Heart left ventricle (tissue), 13 donors: ENCODE measurements around the gene PTRH1.

Experiments
- POLR2A ChIP-seq, 2 donors: fragments of 450-650 bp; IDR thresholded peaks; one replicate each; pipeline ENCODE4 v1.6.1; 2017; ENCODE audit warnings: antibody characterized with exemption in 2 of 2, mild to moderate bottlenecking in 2 of 2, moderate library complexity in 2 of 2
- TF ChIP-seq, protein P1 (sequence below), 12 donors: fragments of 200-600 bp; sonication (generic) in 4 of 12; IDR thresholded peaks; one replicate each; pipeline versions ENCODE4 v1.5.0 to v1.8.0; 2018 to 2022; ENCODE audit warnings: antibody characterized with exemption in 12 of 12, mild to moderate bottlenecking in 5 of 12
- donor health status: ischemic (EF 13 %, LVEDD 7.1; RV severe dilation, severe dysfunction).
- donor health status: DM: no; HTN: yes; CAD: no.
- donor health status: DM: no; HTN: no; CAD: no.
- donor health status: ischemic (EF 25% LVEDD 6.9; RV normal size, moderate dysfunction).
- donor health status: ischemic (EF 25% LVEDD 5.7; RV mildly dilated, moderate dysfunction).
- donor health status: ischemic (EF 35%, LVEDD 5.7; RV mildly dilated, moderate dysfunction).
- donor health status: nonischemic (EF 11% LVEDD 7.7; RV severe dilation, severe dysfunction).
- donor health status: DM: yes; HTN: yes; CAD: no.
- donor health status: PGD.
- donor health status: ischemic (EF 29% LVEDD 5.4; RV normal size, mild dysfunction).
- donor health status: nonischemic (EF 23%, LVEDD 6.1; RV moderate dilation, normal function).

DNA sequence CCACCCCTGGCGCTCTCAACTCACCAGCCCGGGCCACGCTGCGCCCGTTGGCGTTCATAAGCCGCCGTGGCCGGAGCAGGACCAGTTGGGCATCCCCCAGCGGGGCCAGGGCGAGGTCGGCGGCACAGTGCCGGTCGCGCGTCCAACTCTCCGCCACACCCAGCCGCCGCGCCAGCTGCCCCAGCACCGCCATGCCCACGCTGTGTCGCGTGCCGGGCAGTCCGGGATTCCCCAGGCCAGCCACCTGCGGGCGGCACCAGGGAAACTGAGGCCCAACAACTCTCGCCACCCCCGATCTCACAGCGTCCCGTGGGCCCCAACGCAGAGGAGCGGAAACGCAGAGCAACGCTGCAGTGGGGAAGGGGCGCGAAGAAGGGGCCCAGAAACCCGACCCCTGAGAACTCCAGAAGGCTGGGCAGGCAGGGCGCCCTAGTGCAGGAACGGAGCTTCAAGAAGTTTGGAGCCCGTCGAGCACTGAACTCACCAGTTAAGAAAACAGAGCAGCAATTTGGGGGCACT is 453 bp downstream of the PTRH1 start:
- TF ChIP-seq, protein P1, sequence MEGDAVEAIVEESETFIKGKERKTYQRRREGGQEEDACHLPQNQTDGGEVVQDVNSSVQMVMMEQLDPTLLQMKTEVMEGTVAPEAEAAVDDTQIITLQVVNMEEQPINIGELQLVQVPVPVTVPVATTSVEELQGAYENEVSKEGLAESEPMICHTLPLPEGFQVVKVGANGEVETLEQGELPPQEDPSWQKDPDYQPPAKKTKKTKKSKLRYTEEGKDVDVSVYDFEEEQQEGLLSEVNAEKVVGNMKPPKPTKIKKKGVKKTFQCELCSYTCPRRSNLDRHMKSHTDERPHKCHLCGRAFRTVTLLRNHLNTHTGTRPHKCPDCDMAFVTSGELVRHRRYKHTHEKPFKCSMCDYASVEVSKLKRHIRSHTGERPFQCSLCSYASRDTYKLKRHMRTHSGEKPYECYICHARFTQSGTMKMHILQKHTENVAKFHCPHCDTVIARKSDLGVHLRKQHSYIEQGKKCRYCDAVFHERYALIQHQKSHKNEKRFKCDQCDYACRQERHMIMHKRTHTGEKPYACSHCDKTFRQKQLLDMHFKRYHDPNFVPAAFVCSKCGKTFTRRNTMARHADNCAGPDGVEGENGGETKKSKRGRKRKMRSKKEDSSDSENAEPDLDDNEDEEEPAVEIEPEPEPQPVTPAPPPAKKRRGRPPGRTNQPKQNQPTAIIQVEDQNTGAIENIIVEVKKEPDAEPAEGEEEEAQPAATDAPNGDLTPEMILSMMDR (IDR thresholded peaks at IDR 0.05), result no peak
- TF ChIP-seq POLR2A (IDR thresholded peaks at IDR 0.05), result no peak
